SU-DHL-6 (cell line): ENCODE data around the gene TCF12.

Source experiments
- H2AFZ ChIP-seq: fragments of 200-600 bp; sonication (generic); 2 replicates; pipeline ENCODE4 v1.6.1; 2014; ENCODE audit warnings: low read depth, mild to moderate bottlenecking, moderate library complexity, mixed read lengths, antibody characterized with exemption, low read length; ENCODE audit not compliant: severe bottlenecking
- H3F3A ChIP-seq: fragments of 200-600 bp; shearing (Covaris generic); 2 replicates; pipeline ENCODE4 v1.6.0; 2016; ENCODE audit warnings: antibody characterized with exemption, mild to moderate bottlenecking; ENCODE audit not compliant: insufficient read depth
- H3K27ac ChIP-seq: fragments of 200-600 bp; sonication (generic); 2 replicates; pipeline ENCODE4 v1.5.1; 2016; ENCODE audit warnings: low read depth, mild to moderate bottlenecking, low read length, moderate library complexity, mixed read lengths
- H3K27me3 ChIP-seq: fragments of 200-600 bp; sonication (generic), shearing (Covaris generic); 2 replicates; pipeline ENCODE4 v1.6.0; 2014; ENCODE audit warnings: mild to moderate bottlenecking, low read length
- H3K36me3 ChIP-seq: fragments of 200-600 bp; sonication (generic); 2 replicates; pipeline ENCODE4 v1.6.1; 2014; ENCODE audit warnings: mild to moderate bottlenecking, low read length, mixed read lengths
- H3K4me2 ChIP-seq: fragments of 300-600, 200-600 bp; shearing (Covaris generic), sonication (generic); 2 replicates; pipeline ENCODE4 v1.6.0; 2014; ENCODE audit warnings: low read length, low read depth, mild to moderate bottlenecking; ENCODE audit not compliant: poor library complexity, severe bottlenecking
- H3K4me3 ChIP-seq: fragments of 200-600 bp; sonication (generic); 2 replicates; pipeline ENCODE4 v1.5.1; 2014; ENCODE audit warnings: antibody characterized with exemption, low read length, mild to moderate bottlenecking, mixed read lengths; ENCODE audit not compliant: insufficient read depth, poor library complexity, severe bottlenecking
- H3K79me2 ChIP-seq: fragments of 200-600 bp; sonication (generic); 2 replicates; pipeline ENCODE4 v1.6.1; 2014; ENCODE audit warnings: mild to moderate bottlenecking, low read length, moderate library complexity; ENCODE audit not compliant: insufficient read depth
- H3K9ac ChIP-seq: fragments of 200-600 bp; sonication (generic); 2 replicates; pipeline ENCODE4 v1.7.0; 2014; ENCODE audit warnings: mild to moderate bottlenecking, low read length
- H3K9me2 ChIP-seq: fragments of 200-600 bp; sonication (generic); replicated peaks from 2 replicates; pipeline ENCODE4 v1.6.1; 2014; ENCODE audit warnings: low read length; ENCODE audit not compliant: insufficient read depth
- H3K9me3 ChIP-seq: fragments of 200-600 bp; sonication (generic); 2 replicates; pipeline ENCODE4 v1.6.1; 2014; ENCODE audit warnings: low read length, mixed read lengths; ENCODE audit not compliant: insufficient read depth
- H4K20me1 ChIP-seq: fragments of 200-600 bp; sonication (generic); 2 replicates; pipeline ENCODE4 v1.6.1; 2014; ENCODE audit warnings: low read depth, mild to moderate bottlenecking, antibody characterized with exemption, low read length, moderate library complexity, mixed read lengths
- CTCF ChIP-seq: fragments of 200-600 bp; sonication (generic); IDR thresholded peaks from one replicate; pipeline ENCODE4 v1.5.1; 2017; ENCODE audit warnings: antibody characterized with exemption, mild to moderate bottlenecking, low read length, moderate library complexity; ENCODE audit not compliant: insufficient read depth, poor library complexity, severe bottlenecking
- EZH2phosphoT487 ChIP-seq: fragments of 200-600 bp; sonication (generic), shearing (Covaris generic); conservative IDR thresholded peaks from 2 replicates; pipeline ENCODE4 v1.6.1; 2018; ENCODE audit warnings: mild to moderate bottlenecking, antibody characterized with exemption, low read length, moderate library complexity, mixed read lengths

TCF12 gene

GRCh38 chr15:56956538-56956937, 38.1 kb downstream of the TCF12 start:
- Histone ChIP-seq H3F3A (no peaks in the 10 kb centered on the region), H3K79me2 (peaks cover 67% of the 10 kb centered on the region), H3K36me3 (no peaks in the 10 kb centered on the region), H2AFZ (no peak overlapping the region), H3K4me2 (no peak overlapping the region), H3K9me3 (no peaks in the 10 kb centered on the region), H3K27me3 (no peaks in the 10 kb centered on the region), H4K20me1 (0 out of 2 replicates have a peak, but pooled peaks cover 4% of the 10 kb centered on the region), H3K27ac (no peak overlapping the region), H3K9ac (no peak overlapping the region), H3K4me3 (no peak overlapping the region), H3K9me2 (no peaks in the 10 kb centered on the region)
- TF ChIP-seq CTCF: no peak
- TF ChIP-seq EZH2phosphoT487: no peak

GRCh38 chr15:56957812-56958406, 39.5 kb downstream of the TCF12 start:
- Histone ChIP-seq H3K9me2 (no peaks in the 10 kb centered on the region), H2AFZ (no peak overlapping the region), H3K79me2 (peaks cover 55% of the 10 kb centered on the region), H3K4me3 (no peak overlapping the region), H4K20me1 (peaks cover 8% of the 10 kb centered on the region; the same call in 1 of the 2 replicates), H3K9me3 (no peaks in the 10 kb centered on the region), H3K4me2 (no peak overlapping the region), H3K27ac (no peak overlapping the region), H3K27me3 (no peaks in the 10 kb centered on the region), H3K36me3 (no peaks in the 10 kb centered on the region), H3K9ac (no peak overlapping the region), H3F3A (no peaks in the 10 kb centered on the region)
- no peak for TF ChIP-seq CTCF
- no peak for TF ChIP-seq EZH2phosphoT487

- Histone ChIP-seq H3F3A (no peaks in the 10 kb centered on the region), H3K79me2 (peaks cover 56% of the 10 kb centered on the region), H3K27ac (no peak overlapping the region), H4K20me1 (peaks cover 7% of the 10 kb centered on the region; the same call in 1 of the 2 replicates), H3K4me3 (no peak overlapping the region), H3K9me3 (no peaks in the 10 kb centered on the region), H3K9ac (no peak overlapping the region), H3K36me3 (no peaks in the 10 kb centered on the region), H3K9me2 (no peaks in the 10 kb centered on the region), H2AFZ (no peak overlapping the region), H3K4me2 (no peak overlapping the region), H3K27me3 (no peaks in the 10 kb centered on the region)
- no peak for TF ChIP-seq CTCF
- no peak for TF ChIP-seq EZH2phosphoT487
Observed at GRCh38 chr15:56959318-56959648, 40.8 kb downstream of the TCF12 start.
